Neural cell (in vitro differentiated cells): Measurements from ENCODE around the gene FAM83G.

Experiments used
- CTCF ChIP-seq: fragments of 450-650 bp; IDR thresholded peaks from 2 replicates; pipeline ENCODE4 v1.5.1; 2014; ENCODE audit warnings: antibody characterized with exemption, mild to moderate bottlenecking, moderate library complexity; ENCODE audit not compliant: poor library complexity, severe bottlenecking
- EZH2 ChIP-seq: fragments of 200-600, 300-800 bp; shearing (Covaris generic), sonication (generic); IDR thresholded peaks from 2 replicates; pipeline ENCODE4 v1.6.1; 2014; ENCODE audit warnings: antibody characterized with exemption, low read length, borderline replicate concordance, mild to moderate bottlenecking; ENCODE audit not compliant: insufficient read depth, poor library complexity, severe bottlenecking
- POLR2AphosphoS5 ChIP-seq: IDR thresholded peaks from 2 replicates; pipeline ENCODE4 v1.6.1; 2012
- TAF1 ChIP-seq: IDR thresholded peaks from 2 replicates; pipeline ENCODE4 v1.6.1; 2012; ENCODE audit warnings: low read depth

- TF ChIP-seq EZH2 (no peak), CTCF (no peak), POLR2AphosphoS5 (no peak), TAF1 (no peak)
These were observed at the start of gene FAM83G for GRCh38 chr17:19004421-19005136.
